Keratinocyte (primary cell): ENCODE measurements around the gene RBSN.

Experiments
- EZH2 ChIP-seq: IDR thresholded peaks from one replicate; pipeline ENCODE4 v1.6.1; 2012; ENCODE audit warnings: inconsistent platforms, mild to moderate bottlenecking, low read length, moderate library complexity
- TF ChIP-seq, protein P1 (sequence below), 3 experiments: IDR thresholded peaks in 1 of 3; conservative IDR thresholded peaks in 1 of 3; optimal IDR thresholded peaks in 1 of 3; 2 replicates in 2 of 3; 3 replicates in 1 of 3; pipeline versions ENCODE3 to v1.5.1; 2011; ENCODE audit warnings: low read length in 3 of 3, mild to moderate bottlenecking in 3 of 3, moderate library complexity in 2 of 3, control low read depth in 1 of 3, inconsistent platforms in 1 of 3; ENCODE audit not compliant: insufficient read depth in 2 of 3; ENCODE audit errors: extremely low read depth in 1 of 3

- TF ChIP-seq, protein P1, sequence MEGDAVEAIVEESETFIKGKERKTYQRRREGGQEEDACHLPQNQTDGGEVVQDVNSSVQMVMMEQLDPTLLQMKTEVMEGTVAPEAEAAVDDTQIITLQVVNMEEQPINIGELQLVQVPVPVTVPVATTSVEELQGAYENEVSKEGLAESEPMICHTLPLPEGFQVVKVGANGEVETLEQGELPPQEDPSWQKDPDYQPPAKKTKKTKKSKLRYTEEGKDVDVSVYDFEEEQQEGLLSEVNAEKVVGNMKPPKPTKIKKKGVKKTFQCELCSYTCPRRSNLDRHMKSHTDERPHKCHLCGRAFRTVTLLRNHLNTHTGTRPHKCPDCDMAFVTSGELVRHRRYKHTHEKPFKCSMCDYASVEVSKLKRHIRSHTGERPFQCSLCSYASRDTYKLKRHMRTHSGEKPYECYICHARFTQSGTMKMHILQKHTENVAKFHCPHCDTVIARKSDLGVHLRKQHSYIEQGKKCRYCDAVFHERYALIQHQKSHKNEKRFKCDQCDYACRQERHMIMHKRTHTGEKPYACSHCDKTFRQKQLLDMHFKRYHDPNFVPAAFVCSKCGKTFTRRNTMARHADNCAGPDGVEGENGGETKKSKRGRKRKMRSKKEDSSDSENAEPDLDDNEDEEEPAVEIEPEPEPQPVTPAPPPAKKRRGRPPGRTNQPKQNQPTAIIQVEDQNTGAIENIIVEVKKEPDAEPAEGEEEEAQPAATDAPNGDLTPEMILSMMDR (optimal IDR thresholded peaks at IDR 0.05 in 1 of 3, IDR thresholded peaks at IDR 0.05 in 1 of 3, conservative IDR thresholded peaks at IDR 0.05 in 1 of 3; ENCODE audit: extremely low read depth in 1 of 3, insufficient read depth in 2 of 3, low read length in 3 of 3), result no peak
- TF ChIP-seq EZH2, result no peak
These were observed 17.2 kb upstream of the RBSN start for GRCh38 chr3:15116032-15116669.
